ENCODE measurements around the gene MPHOSPH6.
"Not testable (repeated sequence)": the region's sequence is repeated elsewhere in the genome, so short reads cannot be mapped to it uniquely, and the experiment has no call there.

Gene MPHOSPH6

DNA sequence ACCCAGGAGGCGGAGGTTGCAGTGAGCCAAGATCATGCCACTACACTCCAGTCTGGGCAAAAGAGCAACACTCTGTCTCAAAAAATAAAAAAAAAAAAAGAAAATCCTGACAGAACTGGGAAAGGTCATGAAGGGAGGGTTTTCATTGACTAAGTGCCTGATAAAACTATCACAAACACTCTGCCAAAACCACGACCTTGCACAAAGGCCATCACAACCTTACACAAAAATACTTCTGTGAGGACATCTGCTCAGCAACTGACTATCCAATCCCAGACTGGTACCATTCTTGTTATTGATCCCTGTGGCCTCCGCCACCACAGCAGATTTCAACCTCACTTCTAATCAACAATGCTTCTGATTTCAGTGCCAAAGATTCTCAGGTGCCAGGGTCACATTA lies 40.1 kb downstream of the MPHOSPH6 start:
- in situ Hi-C loops (cut with HindIII; ENCODE audit: low sequenced_read_pairs), result no loop called here

DNA sequence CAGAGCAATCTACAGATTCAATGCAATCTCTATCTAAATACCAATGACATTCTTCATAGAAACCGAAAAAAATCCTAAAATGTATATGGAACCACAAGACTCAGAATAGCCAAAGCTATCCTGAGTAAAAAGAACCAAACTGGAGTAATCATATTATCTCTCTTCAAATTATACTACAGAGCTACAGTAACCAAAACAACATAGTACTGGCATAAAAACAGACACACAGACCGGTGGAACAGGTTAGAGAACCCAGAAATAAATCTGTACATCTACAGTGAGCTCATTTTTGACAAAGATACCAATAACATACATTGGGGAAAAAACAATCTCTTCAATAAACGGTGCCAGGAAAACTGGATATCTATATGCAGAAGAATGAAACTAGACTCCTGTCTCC lies 45.4 kb downstream of the MPHOSPH6 start:
- in situ Hi-C loops (cut with HindIII; ENCODE audit: low sequenced_read_pairs), result no loop called here

DNA sequence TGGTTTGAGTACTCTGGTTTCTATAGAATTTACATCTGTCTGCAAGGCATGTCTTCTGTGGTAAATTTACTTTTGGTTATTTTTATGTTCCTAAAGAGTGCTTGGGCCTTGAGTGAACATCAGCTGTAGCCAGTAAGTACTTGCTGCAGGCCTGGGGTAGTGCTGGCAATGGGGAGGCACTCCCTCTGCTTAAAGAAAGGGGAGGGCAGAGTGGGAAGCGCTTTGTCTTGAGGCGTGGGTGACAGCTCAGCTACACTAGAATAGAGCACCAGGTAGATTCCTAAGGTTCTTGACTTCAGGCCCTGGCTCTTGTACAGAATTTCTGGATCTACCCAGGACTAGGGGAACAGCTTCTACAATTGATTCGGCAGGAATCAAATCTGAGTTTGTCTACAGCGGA lies 50.6 kb downstream of the MPHOSPH6 start:
- in situ Hi-C loops (cut with HindIII; ENCODE audit: low sequenced_read_pairs), result no loop called here

DNA sequence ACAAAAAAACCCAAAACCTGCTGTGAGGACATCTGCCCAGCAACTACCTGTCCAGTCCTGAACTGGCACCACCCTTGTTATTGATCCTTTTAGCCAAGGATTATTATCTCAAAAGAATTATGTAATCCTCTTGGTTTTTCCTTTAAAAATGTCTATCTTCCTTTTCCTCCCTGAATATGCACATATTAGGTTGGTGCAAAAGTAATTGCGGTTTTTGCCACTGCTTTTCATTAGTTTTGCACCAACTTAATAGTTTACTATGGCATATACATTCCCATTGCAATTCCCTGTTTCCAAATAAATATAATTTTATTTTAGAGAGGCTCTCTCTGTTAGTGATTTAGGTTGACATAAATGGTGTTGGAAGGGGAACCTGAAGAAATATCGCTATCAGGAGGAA lies 51.3 kb downstream of the MPHOSPH6 start:
- in situ Hi-C loops (cut with HindIII; ENCODE audit: low sequenced_read_pairs), result no loop called here

DNA sequence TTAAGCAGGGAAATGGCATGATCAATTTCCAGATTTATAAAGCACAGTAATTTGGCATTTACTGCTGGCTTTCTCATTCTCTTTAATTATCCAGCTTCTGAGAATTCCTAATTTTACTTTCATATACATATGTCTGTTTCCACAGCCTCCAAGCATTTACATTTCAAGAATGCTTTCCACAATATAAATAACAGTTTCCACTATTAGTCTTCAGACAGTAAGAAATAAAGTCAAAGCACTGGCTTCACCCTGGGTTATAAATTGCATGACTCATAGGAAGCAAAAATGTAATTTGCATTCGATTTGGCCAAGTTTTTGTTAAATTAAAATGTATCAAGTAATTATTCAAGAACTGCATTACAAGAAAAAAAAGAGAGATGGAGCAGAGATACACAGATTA lies 53.5 kb downstream of the MPHOSPH6 start:
- in situ Hi-C loops (cut with HindIII; ENCODE audit: low sequenced_read_pairs), result no loop called here

DNA sequence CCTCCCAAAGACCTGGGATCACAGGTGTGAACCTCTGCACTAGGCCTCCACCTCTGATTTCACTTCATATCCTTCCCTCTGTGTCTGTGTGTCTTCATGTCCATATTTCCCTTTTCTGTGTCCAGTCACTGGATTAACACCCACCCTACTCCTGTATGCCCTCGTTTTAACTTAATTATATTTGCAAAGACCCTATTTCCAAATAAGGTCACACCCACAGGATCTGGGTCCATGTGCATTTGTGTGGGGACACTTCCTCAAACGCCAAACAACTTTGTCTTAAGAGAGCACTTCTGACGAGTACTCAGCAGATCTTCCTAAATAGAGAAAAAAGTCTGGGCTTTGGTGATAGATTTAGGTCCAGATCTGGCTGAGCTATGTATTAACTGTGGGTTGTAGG lies 56.3 kb downstream of the MPHOSPH6 start:
- in situ Hi-C loops (cut with HindIII; ENCODE audit: low sequenced_read_pairs), result no loop called here

DNA sequence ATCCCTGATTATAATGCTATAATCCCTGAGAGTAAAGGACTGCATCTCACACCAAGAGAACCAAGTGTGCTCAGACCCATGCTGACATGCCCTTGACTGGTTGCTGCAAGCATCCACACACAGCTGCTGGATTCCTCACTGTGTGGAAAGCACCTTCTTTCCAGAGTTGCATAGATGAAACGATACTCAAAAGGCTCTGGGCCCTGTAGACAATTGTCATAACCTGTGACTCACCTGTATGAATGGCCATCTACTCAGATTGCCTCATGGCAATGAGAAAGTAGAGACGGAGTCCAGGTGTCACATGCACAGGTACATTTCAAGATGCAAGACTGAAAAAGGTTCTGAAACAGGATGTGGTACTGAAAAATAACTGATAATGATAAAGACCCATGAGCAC lies 58.1 kb downstream of the MPHOSPH6 start:
- in situ Hi-C loops (cut with HindIII; ENCODE audit: low sequenced_read_pairs), result no loop called here

DNA sequence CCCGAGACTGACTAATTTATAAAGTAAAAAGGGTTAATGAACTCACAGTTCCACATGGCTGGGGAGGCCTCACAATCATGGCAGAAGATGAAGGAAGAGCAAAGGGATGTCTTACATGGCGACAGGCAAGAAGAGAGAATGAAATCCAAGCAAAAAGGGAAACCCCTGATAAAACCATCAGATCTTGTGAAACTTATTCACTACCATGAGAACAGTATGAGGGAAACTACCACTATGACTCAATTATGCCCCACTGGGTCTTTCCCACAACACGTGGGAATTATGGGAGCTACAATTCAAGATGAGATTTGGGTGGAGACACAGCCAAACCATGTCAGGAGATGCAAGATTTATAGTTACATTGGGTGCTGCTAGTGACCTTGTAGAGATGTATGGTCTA lies 60.8 kb downstream of the MPHOSPH6 start:
- in situ Hi-C loops (cut with HindIII; ENCODE audit: low sequenced_read_pairs), result not testable (repeated sequence)

DNA sequence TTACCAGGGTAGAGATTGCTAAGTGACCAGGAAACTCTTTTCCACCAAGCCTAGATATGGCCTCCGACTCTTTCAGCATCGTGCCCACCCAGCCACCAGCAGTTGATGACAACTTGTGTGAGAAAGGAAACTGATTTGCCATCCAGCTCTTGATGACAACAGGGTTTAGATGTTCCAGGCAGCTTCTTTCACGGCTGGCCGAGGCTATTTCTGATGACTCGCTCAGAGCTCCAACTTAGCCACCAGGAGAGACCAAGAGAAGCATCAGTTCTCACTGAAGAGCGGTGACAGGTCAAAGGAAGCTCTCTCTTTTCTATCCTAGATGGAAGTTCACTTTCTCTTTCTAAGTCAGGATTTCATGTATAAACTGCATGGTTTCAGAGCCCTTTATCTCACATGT lies 61.2 kb downstream of the MPHOSPH6 start:
- in situ Hi-C loops (cut with HindIII; ENCODE audit: low sequenced_read_pairs), result no loop called here

DNA sequence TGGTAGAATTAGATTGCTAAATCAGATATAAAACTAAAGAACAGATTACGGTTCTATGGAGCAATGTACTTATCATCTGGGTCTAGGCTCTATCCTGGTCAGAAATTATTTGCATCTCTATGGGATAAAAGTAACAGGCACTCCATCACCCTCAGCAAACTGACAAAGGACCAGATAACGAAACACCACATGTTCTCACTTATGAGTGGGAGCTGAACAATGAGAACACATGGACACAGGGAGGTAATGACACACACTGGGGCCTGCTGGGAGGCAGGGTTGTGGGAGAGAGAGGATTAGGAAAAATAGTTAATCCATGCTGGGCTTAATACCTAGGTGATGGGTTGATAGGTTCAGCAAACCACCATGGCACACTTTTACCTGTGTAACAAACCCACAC lies 61.9 kb downstream of the MPHOSPH6 start:
- in situ Hi-C loops (cut with HindIII; ENCODE audit: low sequenced_read_pairs), result no loop called here

DNA sequence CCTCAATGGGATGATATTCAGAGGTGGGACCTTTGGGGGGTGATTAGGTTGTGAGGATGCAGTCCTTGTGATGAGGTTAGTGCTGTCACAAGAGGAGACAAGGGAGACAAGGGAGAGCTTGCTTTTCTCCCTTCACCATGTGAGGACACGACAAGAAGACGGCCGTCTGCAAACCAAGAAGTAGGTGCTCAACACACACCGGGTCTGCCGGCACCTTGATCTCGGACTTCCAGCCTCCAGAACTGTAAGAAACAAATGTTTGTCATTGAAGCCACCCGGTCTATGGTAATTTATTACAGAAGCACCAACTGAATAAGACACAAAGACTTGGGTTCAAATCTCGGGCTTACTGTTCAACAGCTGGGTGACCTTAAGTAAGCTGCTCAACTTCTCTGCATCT lies 64.9 kb downstream of the MPHOSPH6 start:
- in situ Hi-C loops (cut with HindIII; ENCODE audit: low sequenced_read_pairs), result no loop called here

Measured in endothelial cell of hepatic sinusoid (primary cell).